Natural killer cell (primary cell): ENCODE results near the gene ZNF683. TPM values are rescaled to one million over a fixed set of nuclear protein-coding genes. Genes with fewer than 3 reads are reported as not detected.

Source experiments
- ATAC-seq, 3 donors: fragments of 150-1000 bp in 2 of 3; fragments of 200-7000 bp in 1 of 3; cut with Tn5 transposase; 1 replicate in 1 of 3; 2 replicates in 2 of 3; pipeline ENCODE4 v1.10.0; 2021; ENCODE audit warnings: mild to moderate bottlenecking in 2 of 3, moderate library complexity in 2 of 3
- DNase-seq, 2 donors: peaks; one replicate each; pipeline versions ENCODE4 v3.0.0 to v3.0.0-alpha.2; 2013 to 2021; ENCODE audit warnings: mixed read lengths in 1 of 2
- H3K27ac ChIP-seq: one replicate; pipeline ENCODE4 v1.5.1; 2013; ENCODE audit warnings: mild to moderate bottlenecking, low read length
- H3K27me3 ChIP-seq: one replicate; pipeline ENCODE4 v1.6.1; 2013; ENCODE audit warnings: low read length; ENCODE audit not compliant: control insufficient read depth, insufficient read depth
- H3K36me3 ChIP-seq: one replicate; pipeline ENCODE4 v1.6.1; 2013; ENCODE audit warnings: low read length; ENCODE audit not compliant: control insufficient read depth, insufficient read depth
- H3K4me1 ChIP-seq: one replicate; pipeline ENCODE4 v1.6.1; 2013; ENCODE audit warnings: low read length; ENCODE audit not compliant: control insufficient read depth, insufficient read depth
- H3K4me3 ChIP-seq: one replicate; pipeline ENCODE4 v1.5.1; 2013; ENCODE audit warnings: low read length
- H3K9me3 ChIP-seq: one replicate; pipeline ENCODE4 v1.6.1; 2013; ENCODE audit warnings: low read length; ENCODE audit not compliant: control insufficient read depth, insufficient read depth
- H3K27ac Mint-ChIP-seq, 2 donors: one replicate each; pipeline ENCODE4 v1.8.0; 2022; ENCODE audit warnings: mild to moderate bottlenecking in 2 of 2, mixed read lengths in 2 of 2, moderate library complexity in 1 of 2
- H3K27me3 Mint-ChIP-seq, 2 donors: one replicate each; pipeline ENCODE4 v1.8.0; 2022; ENCODE audit warnings: low read depth in 2 of 2, mixed read lengths in 2 of 2
- H3K36me3 Mint-ChIP-seq: one replicate; pipeline ENCODE4 v1.8.0; 2022; ENCODE audit warnings: mixed read lengths
- H3K4me1 Mint-ChIP-seq, 2 donors: one replicate each; pipeline ENCODE4 v1.8.0; 2022; ENCODE audit warnings: mixed read lengths in 2 of 2
- H3K4me3 Mint-ChIP-seq: one replicate; pipeline ENCODE4 v1.8.0; 2022; ENCODE audit warnings: mild to moderate bottlenecking, moderate library complexity, mixed read lengths
- H3K9me3 Mint-ChIP-seq, 2 donors: one replicate each; pipeline ENCODE4 v1.8.0; 2022; ENCODE audit warnings: mixed read lengths in 2 of 2
- CTCF ChIP-seq: fragments of 200-600 bp; IDR thresholded peaks from one replicate; pipeline ENCODE4 v1.8.0; 2022; ENCODE audit warnings: antibody characterized with exemption
- WGBS: methylation state at CpG from one replicate; pipeline ENCODE4 v1.1.7; 2013; ENCODE audit warnings: missing lambda C conversion rate; ENCODE audit not compliant: insufficient coverage; 5-methylcytosine and 5-hydroxymethylcytosine counted together
- intact Hi-C: fragments of 100-400 bp; cut with micrococcal nuclease; formaldehyde crosslinking; loops from one replicate; pipeline ENCODE4 v1.14.2; 2022
- total RNA-seq, 4 donors: library from RNA; stranded (reverse); fragments of 120-200 nt in 1 of 4; gene quantifications; one replicate each; pipeline versions ENCODE4 v1.2.3 to v1.2.4, GENCODE V29; 2013 to 2022

Gene ZNF683
- total RNA-seq, 3 donors from 2014 or later (not counting 1 experiment from before 2014, with no cell fraction given) = 9.6 to 38.2 (median 19.7) TPM

GRCh38 chr1:26345718-26346117 lies 26.8 kb downstream of the ZNF683 start:
- DNase-seq (no peak), ATAC-seq (no peak)
- no peak overlapping the region for H3K4me3 ChIP-seq
- H3K9me3 ChIP-seq = no peaks in the 10 kb centered on the region
- no peaks in the 10 kb centered on the region for H3K27me3 ChIP-seq
- Mint-ChIP-seq H3K4me1 (peaks cover 0 to 7% of the 10 kb centered on the region in 2 donors), H3K4me3 (no peak overlapping the region), H3K9me3 (no peaks in the 10 kb centered on the region), H3K27ac (no peak overlapping the region), H3K36me3 (no peaks in the 10 kb centered on the region), H3K27me3 (peaks cover 0 to 17% of the 10 kb centered on the region in 2 donors)
- no peak for TF ChIP-seq CTCF
- H3K36me3 ChIP-seq = no peaks in the 10 kb centered on the region
- no peaks in the 10 kb centered on the region for H3K4me1 ChIP-seq
- H3K27ac ChIP-seq = no peak overlapping the region
- 87% methylated on average over 15 of the region's 15 CpGs for WGBS
- intact Hi-C loops = no loop called here

GRCh38 chr1:26344147-26344920 lies 28.2 kb downstream of the ZNF683 start:
- Mint-ChIP-seq H3K4me1 (peaks cover 0 to 7% of the 10 kb centered on the region in 2 donors), H3K36me3 (no peaks in the 10 kb centered on the region), H3K27ac (no peak overlapping the region), H3K4me3 (no peak overlapping the region), H3K9me3 (no peaks in the 10 kb centered on the region), H3K27me3 (peaks cover 0 to 14% of the 10 kb centered on the region in 2 donors)
- ATAC-seq (no peak), DNase-seq (no peak)
- Histone ChIP-seq H3K36me3 (no peaks in the 10 kb centered on the region), H3K4me1 (no peaks in the 10 kb centered on the region), H3K4me3 (no peak overlapping the region), H3K27ac (no peak overlapping the region), H3K9me3 (no peaks in the 10 kb centered on the region), H3K27me3 (no peaks in the 10 kb centered on the region)
- intact Hi-C loops = no loop called here
- no peak for TF ChIP-seq CTCF
- 89% methylated on average over 15 of the region's 15 CpGs for WGBS

GRCh38 chr1:26340047-26340481 lies 32.5 kb downstream of the ZNF683 start:
- Histone ChIP-seq H3K27ac (no peak overlapping the region), H3K4me3 (no peak overlapping the region), H3K9me3 (no peaks in the 10 kb centered on the region), H3K27me3 (no peaks in the 10 kb centered on the region), H3K4me1 (peaks cover 20% of the 10 kb centered on the region), H3K36me3 (no peaks in the 10 kb centered on the region)
- peaks cover 0 to 10% of the 10 kb centered on the region in 2 donors for H3K27me3 Mint-ChIP-seq
- H3K4me3 Mint-ChIP-seq = no peak overlapping the region
- TF ChIP-seq CTCF = no peak
- DNase-seq (no peak), ATAC-seq (no peak)
- no peaks in the 10 kb centered on the region for H3K36me3 Mint-ChIP-seq
- intact Hi-C loops = no loop called here
- no peaks in the 10 kb centered on the region for H3K9me3 Mint-ChIP-seq
- no peak overlapping the region for H3K27ac Mint-ChIP-seq
- WGBS = 86% methylated on average over 4 of the region's 4 CpGs
- peaks cover 10 to 29% of the 10 kb centered on the region in 2 donors for H3K4me1 Mint-ChIP-seq
